Anterior cingulate cortex (tissue), 58 donors: ENCODE results near the gene EGFR.
A peak's percentile ranks its signal among the peaks of the same experiment; 100 is the strongest.

Experiments
- DNase-seq, 58 donors: peaks; one replicate each; lab custom pipeline; 2025; lab: John Stamatoyannopoulos, UW

Gene EGFR

GRCh38 chr7:55018361-55019190, at the start of gene EGFR:
Gene EGFR (plus strand): TSS chr7:55019017. CDS start chr7:55019278, 261 bp downstream.
- peak in 48 of 58 donors; percentile 19 to 81 (median 50) for DNase-seq

DNA sequence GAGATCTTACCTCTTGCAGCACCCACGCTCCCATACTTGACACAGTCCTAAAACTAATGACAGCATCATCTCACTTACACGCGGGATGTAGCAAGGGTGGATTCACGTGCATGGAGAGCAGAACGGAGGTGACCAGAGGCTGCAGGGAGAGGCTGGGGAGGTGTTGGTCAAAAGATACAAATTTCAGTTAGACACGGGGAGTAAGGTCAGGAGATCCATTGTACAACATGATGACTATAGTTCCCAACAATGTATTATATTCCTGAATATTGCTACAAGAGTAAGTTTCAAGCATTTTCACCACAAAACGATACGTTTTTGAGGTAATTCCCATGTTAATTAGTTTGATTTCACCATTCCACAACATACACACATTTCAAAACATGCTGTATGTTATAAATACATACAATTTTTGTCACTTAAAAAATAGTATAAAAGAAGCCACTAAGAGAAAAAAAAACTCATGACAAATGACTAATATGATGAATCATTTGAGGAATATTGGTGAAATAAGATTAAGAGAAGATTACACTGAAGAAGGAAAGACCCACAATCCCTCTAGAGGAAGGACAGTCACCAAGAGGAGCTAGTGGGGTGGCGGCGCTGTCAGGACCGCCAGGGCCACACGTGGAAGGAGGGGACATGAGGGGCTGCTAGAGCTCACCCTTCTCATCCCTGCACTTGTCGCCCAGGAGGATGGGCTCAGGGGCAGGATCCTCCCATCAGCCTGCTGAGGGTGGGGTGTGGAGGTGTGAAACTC, 49.4 kb upstream of the EGFR start:
- no peak for DNase-seq

GRCh38 chr7:54972733-54973294, 46.0 kb upstream of the EGFR start:
- no peak for DNase-seq

DNA sequence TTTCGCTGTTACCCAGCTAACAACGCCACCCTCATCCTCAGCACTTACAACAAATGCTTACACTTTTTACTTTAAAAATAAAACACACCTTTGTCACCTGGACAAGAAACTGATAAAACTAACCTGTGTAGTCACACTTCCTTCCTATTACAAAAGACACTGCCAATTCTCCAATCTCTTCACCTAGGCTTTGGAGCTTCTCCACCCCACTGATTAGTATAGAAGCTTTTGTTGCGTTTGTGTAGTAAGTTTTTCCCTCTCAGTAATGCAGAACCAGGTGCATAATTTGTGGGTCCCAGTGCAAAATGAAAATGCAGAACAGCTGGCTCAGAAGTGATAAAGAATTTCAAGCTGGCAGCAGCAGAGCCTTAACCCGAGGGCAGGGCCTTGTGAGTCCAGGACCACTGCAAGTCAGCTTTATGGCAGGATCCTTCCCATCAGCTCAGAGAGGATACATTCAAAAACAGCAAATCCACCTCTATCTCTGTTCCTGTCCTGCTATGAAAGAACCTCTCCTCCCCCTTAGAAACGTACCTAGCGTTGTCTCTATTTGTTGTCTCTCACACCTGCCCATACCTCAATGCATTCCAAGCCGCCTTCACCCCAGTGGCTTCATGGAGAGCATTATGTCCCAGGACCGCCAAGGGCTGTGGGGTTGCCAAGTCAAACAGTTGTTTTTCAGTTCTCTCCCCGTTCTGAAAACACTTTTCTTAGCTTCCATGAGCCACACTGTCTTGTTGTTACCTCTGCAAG, 40.3 kb upstream of the EGFR start:
- no peak for DNase-seq

- DNase-seq: no peak
Observed at GRCh38 chr7:54980521-54980920, 38.3 kb upstream of the EGFR start.

DNA sequence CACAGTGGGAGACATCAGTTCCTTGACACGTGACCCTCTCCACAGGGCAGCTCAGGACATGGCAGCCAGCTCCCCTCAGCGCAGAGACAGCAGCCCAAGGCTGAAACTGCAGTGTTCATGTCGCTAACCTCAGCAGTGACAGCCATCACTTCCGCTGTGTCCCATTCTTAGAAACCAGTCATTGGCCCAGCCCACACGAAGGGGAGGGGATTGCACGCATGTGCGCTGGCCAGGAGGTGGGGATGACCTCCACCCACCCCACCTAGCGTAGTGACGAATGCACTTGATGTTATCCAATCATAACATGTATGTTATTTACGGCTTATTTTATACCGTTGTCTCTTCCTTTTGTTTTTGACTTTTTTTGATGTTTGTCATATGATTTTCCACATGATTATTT, 36.9 kb upstream of the EGFR start:
- no peak for DNase-seq

DNA sequence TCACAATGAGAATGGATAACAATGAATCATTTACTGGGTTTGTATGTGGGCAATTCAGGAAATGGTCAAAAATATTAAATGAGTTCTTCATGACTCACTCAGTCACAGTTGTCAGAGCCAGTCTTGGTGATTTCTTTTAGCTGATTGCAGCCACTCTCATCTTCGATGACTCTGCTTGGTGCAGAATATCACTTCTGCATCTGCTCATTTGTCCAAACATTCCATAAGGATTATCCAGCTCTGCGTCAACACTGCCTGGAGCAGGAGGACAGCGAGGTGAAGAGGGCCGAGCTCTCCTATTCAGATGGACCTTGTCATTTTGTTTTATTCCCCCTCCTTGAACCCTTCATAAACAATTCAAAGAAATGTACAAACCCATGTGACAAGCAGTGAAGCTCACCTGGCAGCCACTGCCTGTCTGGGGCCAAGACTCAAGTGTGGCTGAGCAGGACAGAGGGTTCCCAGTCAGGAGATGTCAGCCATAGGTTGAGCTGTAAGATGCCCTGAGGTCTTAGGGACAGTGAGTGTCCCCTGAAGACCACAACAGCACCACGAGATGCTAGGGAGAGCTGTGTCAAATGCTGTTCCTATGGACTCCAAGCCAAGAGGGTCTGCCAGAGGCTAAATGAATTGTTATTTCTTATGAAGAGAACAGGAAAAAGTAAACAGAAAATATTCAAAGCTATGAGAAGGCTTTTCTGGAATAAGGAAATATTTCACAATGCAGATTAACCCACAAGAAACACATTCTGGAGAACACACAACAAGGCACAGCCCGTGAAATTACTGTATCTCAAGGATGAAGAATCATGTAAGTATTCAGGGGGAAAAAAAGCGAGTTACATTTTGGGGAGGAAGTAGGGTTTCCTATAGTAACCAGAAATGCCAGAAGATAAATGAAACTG, 33.1 kb upstream of the EGFR start:
- no peak for DNase-seq

- no peak for DNase-seq
Observed at GRCh38 chr7:54986716-54987115, 32.1 kb upstream of the EGFR start.

DNA sequence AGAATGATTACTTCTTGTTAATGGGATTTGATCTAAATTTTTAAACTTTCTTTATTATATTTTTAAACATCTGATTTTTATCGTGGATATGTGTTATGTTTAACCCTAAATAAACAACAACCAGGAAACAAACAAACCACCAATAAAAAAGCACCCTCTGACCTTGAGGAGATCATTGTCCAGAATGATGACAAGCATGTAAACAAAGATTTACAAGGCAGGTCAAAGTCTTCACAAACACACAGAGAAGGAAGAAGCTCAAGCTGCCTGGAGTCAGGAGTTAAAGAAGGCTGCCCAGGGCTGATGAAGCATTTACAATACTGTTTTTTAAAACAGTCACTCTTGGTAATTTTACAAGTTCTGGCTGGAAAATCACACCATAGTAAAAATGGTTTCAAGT, 31.0 kb upstream of the EGFR start:
- DNase-seq: no peak

DNA sequence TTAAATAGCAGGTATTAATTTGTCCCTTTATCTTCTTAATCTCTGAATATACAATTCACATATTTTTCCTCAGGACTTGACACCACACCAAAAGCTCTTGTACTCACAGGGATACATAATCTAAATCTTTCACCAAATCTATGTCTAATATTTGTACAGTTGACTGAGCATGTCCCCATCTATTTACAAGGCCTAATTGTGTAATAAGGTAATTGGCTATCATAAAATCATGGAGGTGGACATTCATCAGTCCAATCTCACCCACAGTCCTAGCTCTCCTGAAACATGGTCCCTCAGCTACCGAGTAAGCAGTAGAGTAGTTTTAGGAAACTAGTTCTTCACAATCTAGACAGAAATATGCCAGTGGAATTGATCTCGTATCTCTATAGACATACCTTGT, 30.3 kb upstream of the EGFR start:
- no peak for DNase-seq

DNA sequence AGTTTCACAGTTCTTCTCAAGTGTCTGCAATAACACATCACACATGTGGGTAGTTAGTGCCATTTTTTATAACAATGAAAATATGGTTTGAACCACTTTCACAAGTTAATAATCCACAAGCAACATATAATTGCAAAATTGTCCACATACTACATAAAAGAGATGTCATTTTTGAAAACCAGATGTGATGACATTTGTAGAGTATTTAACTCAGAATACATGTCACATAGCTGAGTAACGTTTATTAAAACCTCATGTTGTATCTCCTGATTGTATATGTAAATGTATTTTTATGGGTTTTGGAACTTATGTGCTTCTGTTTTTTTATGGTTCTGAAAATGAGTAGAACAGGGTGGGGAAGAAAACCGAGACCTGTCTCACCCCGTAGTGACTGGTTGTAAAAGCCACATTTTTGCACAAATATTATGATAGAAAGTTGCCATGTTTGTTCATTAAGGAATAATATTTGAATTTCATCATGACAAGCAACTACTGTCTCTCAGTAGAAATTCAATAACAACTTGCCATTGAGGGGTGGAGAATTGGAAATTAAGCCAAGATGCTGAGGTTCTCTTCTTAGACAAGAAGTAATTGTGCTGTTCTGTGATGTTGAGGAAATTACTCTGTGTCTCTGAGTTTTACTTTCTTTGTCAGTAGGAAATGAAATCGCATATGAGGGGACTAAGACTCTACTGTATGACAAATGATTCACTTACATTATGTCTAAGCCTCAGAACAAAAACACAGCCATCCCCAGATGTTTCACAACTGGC, 29.2 kb upstream of the EGFR start:
- DNase-seq: no peak

- no peak for DNase-seq
Observed at GRCh38 chr7:54991341-54991740, 27.5 kb upstream of the EGFR start.

GRCh38 chr7:54992871-54993475, 25.8 kb upstream of the EGFR start:
- DNase-seq: no peak

DNA sequence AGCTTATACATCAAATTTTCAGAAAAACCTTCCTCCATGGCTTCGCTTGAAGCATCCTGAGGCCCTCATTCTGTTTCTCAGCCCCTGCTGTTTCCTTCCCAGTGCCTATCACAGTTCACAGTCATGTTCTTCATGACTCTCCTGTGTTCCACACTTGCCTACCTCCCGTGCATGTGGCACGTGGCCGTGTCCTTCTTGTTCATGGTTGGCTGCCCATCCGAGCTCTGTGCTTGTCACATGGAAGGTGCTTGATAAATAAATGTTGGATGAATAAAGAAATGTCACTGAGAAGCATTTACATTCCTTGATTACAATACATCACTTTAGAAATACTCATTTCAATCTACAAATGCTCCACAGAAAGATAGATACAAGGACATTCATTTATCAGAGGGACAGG, 23.7 kb upstream of the EGFR start:
- no peak for DNase-seq

DNA sequence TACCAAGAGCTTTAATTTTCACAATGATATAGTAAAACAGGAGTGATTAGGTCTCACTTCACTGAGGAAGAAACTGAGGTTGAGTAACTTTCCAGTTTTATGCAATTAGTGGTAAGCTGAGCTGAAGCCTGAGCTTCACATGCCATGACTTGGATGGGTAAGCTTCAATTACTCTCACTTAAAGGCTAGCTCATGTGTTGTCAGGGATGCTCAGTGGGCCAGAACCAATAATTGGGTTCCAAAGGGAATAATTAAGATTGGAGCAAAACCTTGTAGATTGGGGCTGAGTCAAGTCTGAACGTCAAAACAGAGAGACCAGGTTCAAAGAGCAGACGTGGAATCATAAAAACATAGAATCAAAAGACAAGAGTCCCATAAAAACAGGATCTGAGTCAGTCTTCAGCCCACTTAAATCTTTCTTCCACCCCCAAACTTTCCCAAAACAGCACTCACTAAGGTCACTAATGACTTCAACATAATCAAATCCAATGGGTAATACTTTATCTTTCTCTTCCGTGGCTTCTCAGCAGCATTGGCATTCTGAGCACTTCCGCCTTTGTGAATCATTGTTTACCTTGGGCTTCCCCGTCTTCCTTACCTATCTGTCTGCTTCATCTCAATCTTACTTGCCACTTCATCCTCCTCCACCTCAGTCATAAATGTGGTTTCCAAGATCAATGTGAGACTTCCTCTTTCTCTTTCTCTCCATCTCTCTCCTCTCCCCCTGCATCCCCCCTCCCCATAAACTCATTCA, 23.0 kb upstream of the EGFR start:
- DNase-seq: no peak

- DNase-seq: no peak
Observed at GRCh38 chr7:54996391-54996790, 22.4 kb upstream of the EGFR start.

- no peak for DNase-seq
Observed at GRCh38 chr7:55004579-55004978, 14.2 kb upstream of the EGFR start.
